Endothelial cell of umbilical vein (primary cell): Measurements from ENCODE around the gene VAV2. TPM values are rescaled to one million over a fixed set of nuclear protein-coding genes. Genes with fewer than 3 reads are reported as not detected.

ENCODE experiments used
- BruUV-seq: library from RNA; stranded (reverse); fragments of 400-500 nt; replicated peaks from 2 replicates; lab custom pipeline; 2021; lab: Mats Ljungman, UMichigan
- CTCF ChIA-PET: fragments of 300-600, 350-600 bp; sonication (Branson Sonifier 250); formaldehyde crosslinking; loops from one replicate; lab custom pipeline; 2021; ENCODE audit warnings: antibody characterized with exemption, inconsistent platforms; lab: Charles Lee
- POLR2A ChIA-PET: fragments of 300-600, 350-600 bp; sonication (Branson Sonifier 250); formaldehyde crosslinking; loops from one replicate; lab custom pipeline; 2021; ENCODE audit warnings: antibody characterized with exemption, inconsistent platforms; lab: Charles Lee
- DNase-seq: peaks from one replicate; pipeline ENCODE4 v3.0.0-alpha.2; 2011; ENCODE audit warnings: low read depth, low spot score
- FAIRE-seq: peaks from 2 replicates; lab custom pipeline; 2011; peaks lifted over from hg19 to GRCh38; lab: Jason Lieb, UNC
- H2AFZ ChIP-seq: 2 replicates; pipeline ENCODE4 v1.6.0; 2012; ENCODE audit warnings: low read depth, low read length, control low read depth, inconsistent platforms
- H3K27ac ChIP-seq: 2 replicates; pipeline ENCODE4 v1.5.1; 2011; ENCODE audit warnings: low read depth, mild to moderate bottlenecking, control low read depth, low read length, moderate library complexity; ENCODE audit not compliant: insufficient read depth
- H3K27me3 ChIP-seq, 2 experiments: 2 replicates each; pipeline versions ENCODE4 v1.6.0 to v1.6.1; 2011; ENCODE audit warnings: low read length in 2 of 2, mixed read lengths in 1 of 2; ENCODE audit not compliant: control insufficient read depth in 2 of 2, insufficient read depth in 2 of 2
- H3K36me3 ChIP-seq, 2 experiments: 2 replicates in 1 of 2; 3 replicates in 1 of 2; pipeline ENCODE4 v1.5.1; 2011; ENCODE audit warnings: low read length in 2 of 2, mild to moderate bottlenecking in 1 of 2, moderate library complexity in 1 of 2; ENCODE audit not compliant: control insufficient read depth in 2 of 2, insufficient read depth in 2 of 2; ENCODE audit errors: extremely low read depth in 1 of 2
- H3K4me1 ChIP-seq: 3 replicates; pipeline ENCODE4 v1.5.1; 2011; ENCODE audit warnings: mild to moderate bottlenecking, low read length; ENCODE audit not compliant: control insufficient read depth, insufficient read depth; ENCODE audit errors: extremely low read depth
- H3K4me2 ChIP-seq: 2 replicates; pipeline ENCODE4 v1.6.1; 2011; ENCODE audit warnings: low read length, control low read depth, mixed read lengths; ENCODE audit not compliant: insufficient read depth
- H3K4me3 ChIP-seq, 3 experiments: fragments of 200-600 bp in 1 of 3; sonication (generic), shearing (Covaris generic) in 1 of 3; replicated peaks in 1 of 3; 2 replicates each; pipeline ENCODE4 v1.5.1; 2011 to 2016; ENCODE audit warnings: control low read depth in 3 of 3, low read length in 3 of 3, mild to moderate bottlenecking in 2 of 3, inconsistent platforms in 1 of 3, low read depth in 1 of 3, moderate library complexity in 1 of 3; ENCODE audit not compliant: insufficient read depth in 1 of 3
- H3K79me2 ChIP-seq: 2 replicates; pipeline ENCODE4 v1.6.0; 2012; ENCODE audit warnings: low read length, inconsistent platforms; ENCODE audit not compliant: control insufficient read depth, insufficient read depth
- H3K9ac ChIP-seq: replicated peaks from 2 replicates; pipeline ENCODE3; 2011; ENCODE audit warnings: low read length, control low read depth; ENCODE audit not compliant: insufficient read depth; ENCODE audit errors: extremely low read depth
- H3K9me1 ChIP-seq: replicated peaks from 3 replicates; pipeline ENCODE4 v1.6.0; 2011; ENCODE audit warnings: mild to moderate bottlenecking, low read length; ENCODE audit not compliant: control insufficient read depth, insufficient read depth; ENCODE audit errors: extremely low read depth
- H3K9me3 ChIP-seq: replicated peaks from 2 replicates; pipeline ENCODE4 v1.5.1; 2012; ENCODE audit warnings: low read length, inconsistent platforms; ENCODE audit not compliant: control insufficient read depth, insufficient read depth
- H4K20me1 ChIP-seq: replicated peaks from 2 replicates; pipeline ENCODE3; 2011; ENCODE audit warnings: mild to moderate bottlenecking, low read length; ENCODE audit not compliant: control insufficient read depth, insufficient read depth; ENCODE audit errors: extremely low read depth
- EZH2 ChIP-seq: IDR thresholded peaks from 2 replicates; pipeline ENCODE4 v1.6.1; 2012; ENCODE audit warnings: borderline replicate concordance, low read depth, mild to moderate bottlenecking, moderate library complexity, low read length, inconsistent platforms; ENCODE audit not compliant: severe bottlenecking
- JUN ChIP-seq: IDR thresholded peaks from 2 replicates; pipeline ENCODE4 v1.6.1; 2011; ENCODE audit warnings: borderline replicate concordance, low read depth; ENCODE audit not compliant: insufficient read length, insufficient read depth
- POLR2A ChIP-seq: IDR thresholded peaks from 2 replicates; pipeline ENCODE4 v1.6.1; 2012; ENCODE audit warnings: low read depth, mild to moderate bottlenecking, control low read depth, low read length
- dilution Hi-C: fragments of 300-500 bp; cut with MboI; formaldehyde crosslinking; loops from one replicate; pipeline ENCODE4 v1.15.0; 2019; ENCODE audit warnings: low sequenced_read_pairs; ENCODE audit not compliant: extremely low pct_ligation_motif_present
- intact Hi-C: fragments of 100-400 bp; cut with micrococcal nuclease; formaldehyde crosslinking; loops from one replicate; pipeline ENCODE4 v1.10.0; 2022
- polyA plus RNA-seq, 4 experiments: library from polyadenylated mRNA; depleted of rRNA in 3 of 4; stranded (reverse) in 3 of 4; unstranded in 1 of 4; fragments of >200 nt; gene quantifications; 2 replicates each; pipeline versions ENCODE4 v1.2.1 to v1.2.3, GENCODE V29; 2011 to 2012; ENCODE audit warnings: missing spikeins in 1 of 4
- total RNA-seq: library from RNA; stranded (reverse); gene quantifications from 2 replicates; pipeline ENCODE4 v1.2.3, GENCODE V29; 2021
- TF ChIP-seq, protein P1 (sequence below): IDR thresholded peaks from 2 replicates; pipeline ENCODE4 v1.6.1; 2011; ENCODE audit not compliant: insufficient read depth, insufficient read length
- TF ChIP-seq, protein P2 (sequence below), 2 donors: IDR thresholded peaks; 1 replicate in 1 of 2; 2 replicates in 1 of 2; pipeline ENCODE4 v1.5.1; 2011; ENCODE audit warnings: low read length in 2 of 2, mild to moderate bottlenecking in 2 of 2, moderate library complexity in 2 of 2, control low read depth in 1 of 2, inconsistent platforms in 1 of 2, low read depth in 1 of 2; ENCODE audit not compliant: insufficient read depth in 1 of 2; ENCODE audit errors: extremely low read depth in 1 of 2

VAV2 gene
- total and polyA plus RNA-seq, 2 donors (not counting 3 experiments of a cell fraction or from before 2014, with no cell fraction given): 10.6 to 30.6 TPM

DNA sequence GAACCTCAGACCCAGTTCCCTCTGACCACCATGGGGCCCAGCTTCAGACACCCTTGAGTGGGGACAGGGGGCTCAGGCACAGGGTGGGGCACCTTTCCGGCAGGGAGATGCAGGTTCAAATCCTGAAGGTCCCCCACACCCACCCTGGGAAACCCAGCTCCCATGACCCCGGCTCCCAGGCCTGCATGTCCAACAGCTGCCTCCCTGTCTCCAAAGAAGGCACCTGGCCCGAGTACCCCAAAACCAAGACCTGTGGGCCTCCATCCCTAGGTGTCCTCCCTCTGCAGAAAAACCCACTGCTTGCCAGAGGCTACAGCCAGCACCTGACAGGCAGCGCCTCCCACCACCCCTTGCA lies 38.5 kb downstream of the VAV2 start:
- Histone ChIP-seq H3K27ac (no peak overlapping the region), H3K9ac (no peak overlapping the region), H3K4me1 (peaks cover 26% of the 10 kb centered on the region), H3K27me3 (no peaks in the 10 kb centered on the region), H3K36me3 (no peaks in the 10 kb centered on the region), H3K4me2 (no peak overlapping the region), H2AFZ (no peak overlapping the region), H3K9me3 (no peaks in the 10 kb centered on the region), H4K20me1 (no peaks in the 10 kb centered on the region), H3K4me3 (no peak overlapping the region), H3K9me1 (no peaks in the 10 kb centered on the region), H3K79me2 (peaks cover 33% of the 10 kb centered on the region)
- DNase-seq: no peak
- dilution Hi-C loops (no loop called here), intact Hi-C loops (no loop called here)
- TF ChIP-seq, protein P1, sequence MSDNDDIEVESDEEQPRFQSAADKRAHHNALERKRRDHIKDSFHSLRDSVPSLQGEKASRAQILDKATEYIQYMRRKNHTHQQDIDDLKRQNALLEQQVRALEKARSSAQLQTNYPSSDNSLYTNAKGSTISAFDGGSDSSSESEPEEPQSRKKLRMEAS: no peak
- TF ChIP-seq JUN: no peak
- TF ChIP-seq, protein P2, sequence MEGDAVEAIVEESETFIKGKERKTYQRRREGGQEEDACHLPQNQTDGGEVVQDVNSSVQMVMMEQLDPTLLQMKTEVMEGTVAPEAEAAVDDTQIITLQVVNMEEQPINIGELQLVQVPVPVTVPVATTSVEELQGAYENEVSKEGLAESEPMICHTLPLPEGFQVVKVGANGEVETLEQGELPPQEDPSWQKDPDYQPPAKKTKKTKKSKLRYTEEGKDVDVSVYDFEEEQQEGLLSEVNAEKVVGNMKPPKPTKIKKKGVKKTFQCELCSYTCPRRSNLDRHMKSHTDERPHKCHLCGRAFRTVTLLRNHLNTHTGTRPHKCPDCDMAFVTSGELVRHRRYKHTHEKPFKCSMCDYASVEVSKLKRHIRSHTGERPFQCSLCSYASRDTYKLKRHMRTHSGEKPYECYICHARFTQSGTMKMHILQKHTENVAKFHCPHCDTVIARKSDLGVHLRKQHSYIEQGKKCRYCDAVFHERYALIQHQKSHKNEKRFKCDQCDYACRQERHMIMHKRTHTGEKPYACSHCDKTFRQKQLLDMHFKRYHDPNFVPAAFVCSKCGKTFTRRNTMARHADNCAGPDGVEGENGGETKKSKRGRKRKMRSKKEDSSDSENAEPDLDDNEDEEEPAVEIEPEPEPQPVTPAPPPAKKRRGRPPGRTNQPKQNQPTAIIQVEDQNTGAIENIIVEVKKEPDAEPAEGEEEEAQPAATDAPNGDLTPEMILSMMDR (IDR thresholded peaks at IDR 0.05; ENCODE audit: extremely low read depth in 1 of 2, insufficient read depth in 1 of 2, low read depth in 1 of 2, low read length in 2 of 2): no peak
- TF ChIP-seq POLR2A: no peak
- no peak for TF ChIP-seq EZH2
- ChIA-PET POLR2A (no interaction called here), CTCF (no interaction called here)
- BruUV-seq: no TSS peak
- no peak for FAIRE-seq
